HG02642 (cell line): Measurements from ENCODE around the gene GRIK2.

Experiments used
- ATAC-seq: cut with Tn5 transposase; IDR thresholded peaks from one replicate; pipeline ENCODE4 v1.9.1; 2021; ENCODE audit warnings: mild to moderate bottlenecking; ENCODE audit not compliant: unreplicated experiment, poor library complexity

Gene GRIK2

GRCh38 chr6:101689156-101689555, 295.6 kb downstream of the GRIK2 start:
- ATAC-seq: no peak

GRCh38 chr6:101689695-101690094, 296.2 kb downstream of the GRIK2 start:
- ATAC-seq: no peak

GRCh38 chr6:101700655-101701054, 307.1 kb downstream of the GRIK2 start:
- no peak for ATAC-seq

GRCh38 chr6:101703311-101703710, 309.8 kb downstream of the GRIK2 start:
- no peak for ATAC-seq

GRCh38 chr6:101705866-101706265, 312.4 kb downstream of the GRIK2 start:
- no peak for ATAC-seq

GRCh38 chr6:101706576-101706975, 313.1 kb downstream of the GRIK2 start:
- ATAC-seq: no peak

GRCh38 chr6:101711518-101711917, 318.0 kb downstream of the GRIK2 start:
- ATAC-seq: no peak

GRCh38 chr6:101716387-101716786, 322.9 kb downstream of the GRIK2 start:
- ATAC-seq: no peak

GRCh38 chr6:101716810-101717209, 323.3 kb downstream of the GRIK2 start:
- no peak for ATAC-seq

- ATAC-seq: no peak
These were observed 326.0 kb downstream of the GRIK2 start for GRCh38 chr6:101719521-101719920.

GRCh38 chr6:101722471-101722870, 329.0 kb downstream of the GRIK2 start:
- ATAC-seq: no peak

GRCh38 chr6:101722991-101723579, 329.6 kb downstream of the GRIK2 start:
- ATAC-seq: no peak

GRCh38 chr6:101728388-101728787, 334.9 kb downstream of the GRIK2 start:
- no peak for ATAC-seq

GRCh38 chr6:101728956-101729355, 335.4 kb downstream of the GRIK2 start:
- ATAC-seq: no peak

- ATAC-seq: no peak
These were observed 337.4 kb downstream of the GRIK2 start for GRCh38 chr6:101730954-101731353.

GRCh38 chr6:101733899-101734298, 340.4 kb downstream of the GRIK2 start:
- no peak for ATAC-seq

- ATAC-seq: no peak
These were observed 345.0 kb downstream of the GRIK2 start for GRCh38 chr6:101738481-101738880.

GRCh38 chr6:101740631-101741030, 347.1 kb downstream of the GRIK2 start:
- no peak for ATAC-seq

GRCh38 chr6:101741474-101742171, 348.1 kb downstream of the GRIK2 start:
- ATAC-seq: no peak

- no peak for ATAC-seq
These were observed 353.7 kb downstream of the GRIK2 start for GRCh38 chr6:101747160-101747559.

- no peak for ATAC-seq
These were observed 354.2 kb downstream of the GRIK2 start for GRCh38 chr6:101747716-101748115.

GRCh38 chr6:101755931-101756330, 362.4 kb downstream of the GRIK2 start:
- ATAC-seq: no peak
